ENCODE data around the gene NLN.
"Not testable (repeated sequence)": the region's sequence is repeated elsewhere in the genome, so short reads cannot be mapped to it uniquely, and the experiment has no call there.

Gene NLN

GRCh38 chr5:65871776-65872175 is 149.8 kb downstream of the NLN start:
- DNase-seq (ENCODE audit: low read depth in 2 of 2) = not testable (repeated sequence)

DNA sequence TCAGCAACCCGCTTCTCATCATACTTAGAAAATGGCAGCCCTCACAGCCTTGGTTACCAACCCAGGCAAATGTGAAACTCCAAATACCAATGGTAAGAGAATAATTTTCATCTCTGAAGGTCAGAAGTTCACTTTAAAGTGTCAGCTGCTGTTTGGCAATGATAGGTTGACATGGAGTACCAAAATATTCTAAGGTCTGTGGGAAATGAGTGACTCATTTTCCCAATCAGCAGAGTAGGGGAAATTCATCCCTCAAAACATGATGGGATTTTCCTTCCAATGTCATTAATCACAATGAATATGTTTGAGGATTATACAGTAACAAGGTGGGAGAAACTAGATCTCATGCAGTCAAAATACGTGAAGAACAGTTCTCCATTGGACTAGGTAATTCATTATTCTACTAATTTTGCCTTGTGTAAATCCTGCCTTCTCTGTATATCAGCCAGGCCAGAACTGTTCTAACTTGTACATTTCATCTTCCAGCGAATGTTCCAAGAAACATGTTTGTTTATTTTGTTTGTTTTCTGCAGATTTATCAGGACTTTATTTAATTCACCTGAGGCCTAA is 151.3 kb downstream of the NLN start:
- no peak for DNase-seq (ENCODE audit: low read depth in 2 of 2)

DNA sequence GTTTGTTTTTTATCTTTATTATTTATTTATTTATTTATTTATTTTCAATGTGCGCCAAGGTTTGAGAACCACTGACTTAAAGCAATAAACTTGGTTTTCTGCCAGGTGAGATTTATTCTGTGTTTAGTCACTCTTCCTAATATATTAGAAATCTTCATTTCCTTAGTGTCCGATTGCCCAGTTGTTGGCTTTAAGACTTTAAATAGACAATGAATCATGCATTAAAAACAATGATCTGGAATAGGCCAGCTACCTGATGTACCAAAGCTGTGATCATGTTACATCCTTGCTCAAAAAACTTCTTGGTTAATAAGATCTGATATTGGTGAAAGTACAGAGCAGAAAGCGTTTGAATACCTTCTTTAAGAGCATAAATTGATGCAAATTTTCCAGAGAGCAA is 152.2 kb downstream of the NLN start:
- no peak for DNase-seq (ENCODE audit: low read depth in 2 of 2)

GRCh38 chr5:65876496-65876895 is 154.5 kb downstream of the NLN start:
- DNase-seq (ENCODE audit: low read depth in 2 of 2) = no peak

- DNase-seq (ENCODE audit: low read depth in 2 of 2) = no peak
These were observed 155.0 kb downstream of the NLN start for GRCh38 chr5:65876970-65877369.

Data from stimulated activated CD8-positive, alpha-beta memory T cell treated with anti-CD3 and anti-CD28 coated beads, Interleukin-7, amount 100 ng/mL, for 1 hour (primary cell).